HepG2 (cell line): ENCODE measurements around the gene PRR12. TPM values are rescaled to one million over a fixed set of nuclear protein-coding genes. Genes with fewer than 3 reads are reported as not detected.
A peak's percentile ranks its signal among the peaks of the same experiment; 100 is the strongest.

Experiments used
- AGO2 ChIP-seq: fragments of 200-400 bp; formaldehyde crosslinking; optimal IDR thresholded peaks from 2 replicates; pipeline ENCODE3; 2017; ENCODE audit warnings: mild to moderate bottlenecking, low read depth, low read length, moderate library complexity
- ARID2 ChIP-seq: sonication (generic); formaldehyde crosslinking; IDR thresholded peaks from 2 replicates; pipeline ENCODE4 v1.8.1; 2022; ENCODE audit warnings: mild to moderate bottlenecking, missing genetic modification reagents, borderline replicate concordance
- FOSL1 ChIP-seq: sonication (generic); formaldehyde crosslinking; IDR thresholded peaks from 2 replicates; pipeline ENCODE4 v1.9.0; 2021; ENCODE audit warnings: missing genetic modification reagents, borderline replicate concordance
- HDAC6 ChIP-seq: fragments of 200-600 bp; sonication (generic); IDR thresholded peaks from 2 replicates; pipeline ENCODE4 v1.7.0; 2017; ENCODE audit warnings: mild to moderate bottlenecking, antibody characterized with exemption, low read length, low read depth
- MIER2 ChIP-seq: IDR thresholded peaks from 2 replicates; pipeline ENCODE4 v1.6.1; 2016; ENCODE audit warnings: missing biosample characterization, missing genetic modification reagents
- NFRKB ChIP-seq: fragments of 450-650 bp; IDR thresholded peaks from 2 replicates; pipeline ENCODE4 v1.6.1; 2017
- NR3C1 ChIP-seq: sonication (generic); formaldehyde crosslinking; IDR thresholded peaks from 2 replicates; pipeline ENCODE4 v1.4.0; 2020; ENCODE audit warnings: missing genetic modification reagents
- REPIN1 ChIP-seq: sonication (generic); formaldehyde crosslinking; IDR thresholded peaks from 2 replicates; pipeline ENCODE4 v1.8.0; 2022; ENCODE audit warnings: missing genetic modification reagents, low read depth, mild to moderate bottlenecking, borderline replicate concordance
- THYN1 ChIP-seq: sonication (generic); formaldehyde crosslinking; IDR thresholded peaks from 2 replicates; pipeline ENCODE4 v1.8.1; 2023; ENCODE audit warnings: low read depth, mild to moderate bottlenecking, moderate library complexity, missing genetic modification reagents, borderline replicate concordance
- TRIM24 ChIP-seq: sonication (generic); formaldehyde crosslinking; IDR thresholded peaks from 2 replicates; pipeline ENCODE4 v1.8.0; 2022; ENCODE audit warnings: mild to moderate bottlenecking, missing genetic modification reagents
- U2AF2 ChIP-seq: fragments of 200-400 bp; formaldehyde crosslinking; IDR thresholded peaks from 2 replicates; pipeline ENCODE4 v1.6.1; 2017; ENCODE audit warnings: low read depth, mild to moderate bottlenecking, low read length
- ZFP36 ChIP-seq: fragments of 150-350 bp; IDR thresholded peaks from 2 replicates; pipeline ENCODE4 v1.6.1; 2018; ENCODE audit warnings: borderline replicate concordance, low read length, low read depth; ENCODE audit not compliant: partially characterized antibody
- ZNF230 ChIP-seq: sonication (generic); formaldehyde crosslinking; IDR thresholded peaks from 2 replicates; pipeline ENCODE4 v1.4.0; 2020; ENCODE audit warnings: mild to moderate bottlenecking, missing genetic modification reagents
- ZNF235 ChIP-seq: sonication (generic); formaldehyde crosslinking; IDR thresholded peaks from 2 replicates; pipeline ENCODE4 v1.8.1; 2023; ENCODE audit warnings: mild to moderate bottlenecking, missing genetic modification reagents, borderline replicate concordance
- ZNF530 ChIP-seq: sonication (generic); formaldehyde crosslinking; IDR thresholded peaks from 2 replicates; pipeline ENCODE4 v1.5.0; 2020; ENCODE audit warnings: low read depth, mild to moderate bottlenecking, missing genetic modification reagents
- ZNF7 ChIP-seq: IDR thresholded peaks from 2 replicates; pipeline ENCODE4 v1.6.1; 2016; ENCODE audit warnings: missing biosample characterization, missing genetic modification reagents
- polyA plus RNA-seq, 8 experiments: library from polyadenylated mRNA; depleted of rRNA in 3 of 8; stranded (reverse) in 7 of 8; unstranded in 1 of 8; fragments of >200 nt; fragmentation: Illumina TruSeq in 4 of 8; extraction: Trizol in 4 of 8; gene quantifications; 2 replicates each; pipeline versions ENCODE4 v1.2.1 to v1.2.3, GENCODE V29; 2011 to 2016; ENCODE audit warnings: low read depth in 4 of 8, missing spikeins in 1 of 8, mixed read lengths in 1 of 8; ENCODE audit not compliant: insufficient read depth in 1 of 8
- total RNA-seq, 5 experiments: library from RNA; depleted of rRNA; stranded (reverse); fragments of >200 nt; fragmentation: Illumina TruSeq; extraction: Trizol; gene quantifications; 2 replicates each; pipeline ENCODE4 v1.2.3, GENCODE V29; 2016; ENCODE audit warnings: low read depth in 1 of 5
- TF ChIP-seq, protein P1 (sequence below): sonication (generic); formaldehyde crosslinking; IDR thresholded peaks from 2 replicates; pipeline ENCODE4 v1.4.0; 2020; ENCODE audit warnings: missing genetic modification reagents
- TF ChIP-seq, protein P2 (sequence below): sonication (generic); formaldehyde crosslinking; conservative IDR thresholded peaks from 2 replicates; pipeline ENCODE4 v1.8.0; 2022; ENCODE audit warnings: mild to moderate bottlenecking, moderate library complexity, missing genetic modification reagents
- TF ChIP-seq, protein P3 (sequence below): sonication (generic); formaldehyde crosslinking; IDR thresholded peaks from 2 replicates; pipeline ENCODE4 v1.5.0; 2020; ENCODE audit warnings: mild to moderate bottlenecking, missing genetic modification reagents

The PRR12 gene
- total and polyA plus RNA-seq, 2 of the 13 experiments (the other 11 are each of a cell fraction or from before 2014, with no cell fraction given), result 0.62 to 1.5 TPM

DNA sequence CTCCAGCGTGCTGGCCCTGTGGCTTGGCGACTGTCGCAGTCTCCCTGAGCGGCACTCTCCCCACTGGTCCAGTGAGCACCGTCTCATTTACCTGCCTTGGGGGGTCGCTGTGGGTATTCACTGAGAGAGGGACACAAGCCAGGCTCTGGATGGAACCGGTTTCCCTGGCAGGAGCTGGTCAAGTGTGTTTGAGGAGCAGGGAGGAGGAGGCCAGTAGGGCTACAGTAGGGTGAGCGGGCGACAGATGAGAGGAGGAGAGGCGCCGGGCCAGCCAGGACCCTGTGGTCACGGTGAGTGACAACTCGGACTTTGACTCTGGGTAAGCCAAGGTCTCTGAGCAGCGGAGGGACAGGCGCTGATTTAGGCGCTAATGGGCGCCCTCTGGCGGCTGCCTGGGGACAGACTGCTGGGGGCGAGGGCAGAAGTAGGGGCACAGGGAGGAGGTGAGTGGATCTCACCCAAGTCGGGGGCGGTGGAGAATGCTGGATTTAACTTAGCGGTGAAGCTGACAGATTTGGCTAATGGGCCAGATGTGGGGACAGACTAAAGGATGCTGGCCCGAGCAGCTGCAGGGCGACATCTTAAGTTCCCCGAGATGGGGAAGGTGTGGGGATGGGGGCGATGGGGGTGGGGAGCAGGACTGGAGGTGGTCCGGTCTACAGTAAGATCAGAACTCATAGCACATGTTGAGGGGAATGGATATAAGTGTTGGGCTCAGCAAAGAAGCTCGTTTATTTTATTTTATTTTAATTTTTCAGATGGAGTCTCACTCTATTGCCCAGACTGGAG lies 81.3 kb downstream of the PRR12 start (continued):
- TF ChIP-seq, protein P1, sequence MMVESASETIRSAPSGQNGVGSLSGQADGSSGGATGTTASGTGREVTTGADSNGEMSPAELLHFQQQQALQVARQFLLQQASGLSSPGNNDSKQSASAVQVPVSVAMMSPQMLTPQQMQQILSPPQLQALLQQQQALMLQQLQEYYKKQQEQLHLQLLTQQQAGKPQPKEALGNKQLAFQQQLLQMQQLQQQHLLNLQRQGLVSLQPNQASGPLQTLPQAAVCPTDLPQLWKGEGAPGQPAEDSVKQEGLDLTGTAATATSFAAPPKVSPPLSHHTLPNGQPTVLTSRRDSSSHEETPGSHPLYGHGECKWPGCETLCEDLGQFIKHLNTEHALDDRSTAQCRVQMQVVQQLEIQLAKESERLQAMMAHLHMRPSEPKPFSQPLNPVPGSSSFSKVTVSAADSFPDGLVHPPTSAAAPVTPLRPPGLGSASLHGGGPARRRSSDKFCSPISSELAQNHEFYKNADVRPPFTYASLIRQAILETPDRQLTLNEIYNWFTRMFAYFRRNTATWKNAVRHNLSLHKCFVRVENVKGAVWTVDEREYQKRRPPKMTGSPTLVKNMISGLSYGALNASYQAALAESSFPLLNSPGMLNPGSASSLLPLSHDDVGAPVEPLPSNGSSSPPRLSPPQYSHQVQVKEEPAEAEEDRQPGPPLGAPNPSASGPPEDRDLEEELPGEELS, result peak; percentile 65
- TF ChIP-seq REPIN1 (CRISPR knock-in tag), result peak; percentile 87
- no peak for TF ChIP-seq ZFP36
- TF ChIP-seq, protein P2, sequence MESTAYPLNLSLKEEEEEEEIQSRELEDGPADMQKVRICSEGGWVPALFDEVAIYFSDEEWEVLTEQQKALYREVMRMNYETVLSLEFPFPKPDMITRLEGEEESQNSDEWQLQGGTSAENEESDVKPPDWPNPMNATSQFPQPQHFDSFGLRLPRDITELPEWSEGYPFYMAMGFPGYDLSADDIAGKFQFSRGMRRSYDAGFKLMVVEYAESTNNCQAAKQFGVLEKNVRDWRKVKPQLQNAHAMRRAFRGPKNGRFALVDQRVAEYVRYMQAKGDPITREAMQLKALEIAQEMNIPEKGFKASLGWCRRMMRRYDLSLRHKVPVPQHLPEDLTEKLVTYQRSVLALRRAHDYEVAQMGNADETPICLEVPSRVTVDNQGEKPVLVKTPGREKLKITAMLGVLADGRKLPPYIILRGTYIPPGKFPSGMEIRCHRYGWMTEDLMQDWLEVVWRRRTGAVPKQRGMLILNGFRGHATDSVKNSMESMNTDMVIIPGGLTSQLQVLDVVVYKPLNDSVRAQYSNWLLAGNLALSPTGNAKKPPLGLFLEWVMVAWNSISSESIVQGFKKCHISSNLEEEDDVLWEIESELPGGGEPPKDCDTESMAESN (CRISPR knock-in tag), result no peak
- TF ChIP-seq TRIM24, result no peak
- peak; percentile 38 for TF ChIP-seq AGO2
- no peak for TF ChIP-seq ARID2
- no peak for TF ChIP-seq NR3C1
- TF ChIP-seq ZNF530 (CRISPR knock-in tag), result no peak
- TF ChIP-seq NFRKB, result no peak
- TF ChIP-seq U2AF2, result no peak
- TF ChIP-seq, protein P3, sequence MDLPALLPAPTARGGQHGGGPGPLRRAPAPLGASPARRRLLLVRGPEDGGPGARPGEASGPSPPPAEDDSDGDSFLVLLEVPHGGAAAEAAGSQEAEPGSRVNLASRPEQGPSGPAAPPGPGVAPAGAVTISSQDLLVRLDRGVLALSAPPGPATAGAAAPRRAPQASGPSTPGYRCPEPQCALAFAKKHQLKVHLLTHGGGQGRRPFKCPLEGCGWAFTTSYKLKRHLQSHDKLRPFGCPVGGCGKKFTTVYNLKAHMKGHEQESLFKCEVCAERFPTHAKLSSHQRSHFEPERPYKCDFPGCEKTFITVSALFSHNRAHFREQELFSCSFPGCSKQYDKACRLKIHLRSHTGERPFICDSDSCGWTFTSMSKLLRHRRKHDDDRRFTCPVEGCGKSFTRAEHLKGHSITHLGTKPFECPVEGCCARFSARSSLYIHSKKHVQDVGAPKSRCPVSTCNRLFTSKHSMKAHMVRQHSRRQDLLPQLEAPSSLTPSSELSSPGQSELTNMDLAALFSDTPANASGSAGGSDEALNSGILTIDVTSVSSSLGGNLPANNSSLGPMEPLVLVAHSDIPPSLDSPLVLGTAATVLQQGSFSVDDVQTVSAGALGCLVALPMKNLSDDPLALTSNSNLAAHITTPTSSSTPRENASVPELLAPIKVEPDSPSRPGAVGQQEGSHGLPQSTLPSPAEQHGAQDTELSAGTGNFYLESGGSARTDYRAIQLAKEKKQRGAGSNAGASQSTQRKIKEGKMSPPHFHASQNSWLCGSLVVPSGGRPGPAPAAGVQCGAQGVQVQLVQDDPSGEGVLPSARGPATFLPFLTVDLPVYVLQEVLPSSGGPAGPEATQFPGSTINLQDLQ, result no peak
- TF ChIP-seq HDAC6, result no peak
- no peak for TF ChIP-seq ZNF7 (CRISPR knock-in tag)
- TF ChIP-seq ZNF235 (CRISPR knock-in tag), result peak; percentile 71; the same call in 1 of the 2 replicates
- TF ChIP-seq MIER2 (CRISPR knock-in tag), result no peak
- TF ChIP-seq THYN1, result no peak
- no peak for TF ChIP-seq FOSL1
- no peak for TF ChIP-seq ZNF230 (CRISPR knock-in tag)
